DMS114 treated with DMSO at 0.1 percent for 48 hours (cell line): ENCODE data around the gene ARHGEF3.

ENCODE experiments used
- DNase-seq: peaks from one replicate; lab custom pipeline; 2025; ENCODE audit not compliant: unreplicated experiment; lab: John Stamatoyannopoulos, UW

The ARHGEF3 gene

GRCh38 chr3:56823421-56823926 lies 21.7 kb upstream of the ARHGEF3 start:
- no peak for DNase-seq

GRCh38 chr3:56822501-56822900 lies 20.8 kb upstream of the ARHGEF3 start:
- DNase-seq = no peak

- DNase-seq = no peak
These were observed 17.5 kb upstream of the ARHGEF3 start for GRCh38 chr3:56819016-56819809.

- DNase-seq = no peak
These were observed 16.6 kb upstream of the ARHGEF3 start for GRCh38 chr3:56818156-56818985.

- no peak for DNase-seq
These were observed 15.9 kb upstream of the ARHGEF3 start for GRCh38 chr3:56817646-56818045.

- no peak for DNase-seq
These were observed 14.3 kb upstream of the ARHGEF3 start for GRCh38 chr3:56816061-56816460.

GRCh38 chr3:56815589-56815988 lies 13.8 kb upstream of the ARHGEF3 start:
- DNase-seq = no peak

- DNase-seq = no peak
These were observed 11.9 kb upstream of the ARHGEF3 start for GRCh38 chr3:56813653-56813960.

GRCh38 chr3:56812754-56813652 lies 11.3 kb upstream of the ARHGEF3 start:
- no peak for DNase-seq

- DNase-seq = no peak
These were observed 9.9 kb upstream of the ARHGEF3 start for GRCh38 chr3:56811546-56812202.

GRCh38 chr3:56810577-56811545 lies 9.1 kb upstream of the ARHGEF3 start:
- no peak for DNase-seq

- DNase-seq = no peak
These were observed 4.7 kb upstream of the ARHGEF3 start for GRCh38 chr3:56806407-56806806.

GRCh38 chr3:56802790-56803189 lies 1.0 kb upstream of the ARHGEF3 start:
- DNase-seq = no peak

GRCh38 chr3:56802378-56802745 lies 613 bp upstream of the ARHGEF3 start:
- DNase-seq = no peak

GRCh38 chr3:56800832-56801661 lies 702 bp downstream of the ARHGEF3 start:
- no peak for DNase-seq

- DNase-seq = no peak
These were observed 1.5 kb downstream of the ARHGEF3 start for GRCh38 chr3:56800130-56800831.

- peak; percentile 48 for DNase-seq
These were observed 2.4 kb downstream of the ARHGEF3 start for GRCh38 chr3:56799251-56799882.

GRCh38 chr3:56796996-56797395 lies 4.8 kb downstream of the ARHGEF3 start:
- no peak for DNase-seq
